Testis (tissue), 3 donors: ENCODE results near the gene QDPR. TPM values are rescaled to one million over a fixed set of nuclear protein-coding genes. Genes with fewer than 3 reads are reported as not detected.

Experiments
- DNase-seq: peaks from one replicate; pipeline ENCODE4 v3.0.0-alpha.2; 2019
- H3K27ac ChIP-seq, 2 donors: fragments of 200-600 bp; sonication (generic); one replicate each; pipeline ENCODE4 v1.5.1; 2019
- H3K27me3 ChIP-seq: fragments of 200-600 bp; sonication (generic); one replicate; pipeline ENCODE4 v1.5.1; 2019
- H3K36me3 ChIP-seq: fragments of 200-600 bp; sonication (generic); one replicate; pipeline ENCODE4 v1.5.1; 2017; ENCODE audit warnings: low read depth; ENCODE audit errors: missing control alignments
- H3K4me1 ChIP-seq: fragments of 200-600 bp; sonication (generic); one replicate; pipeline ENCODE4 v1.5.1; 2019
- H3K4me3 ChIP-seq, 2 donors: fragments of 200-600 bp; sonication (generic); one replicate each; pipeline ENCODE4 v1.5.1; 2017 to 2019
- H3K9me3 ChIP-seq: fragments of 200-600 bp; sonication (generic); one replicate; pipeline ENCODE4 v1.5.1; 2017
- CTCF ChIP-seq, 3 experiments: fragments of 450-650 bp in 2 of 3; fragments of 200-600 bp in 1 of 3; sonication (generic) in 1 of 3; IDR thresholded peaks; one replicate each; pipeline ENCODE4 v1.5.1; 2016 to 2019; ENCODE audit warnings: antibody characterized with exemption in 3 of 3, mild to moderate bottlenecking in 2 of 3, moderate library complexity in 1 of 3
- POLR2A ChIP-seq: fragments of 450-650 bp; IDR thresholded peaks from one replicate; pipeline ENCODE4 v1.6.1; 2017; ENCODE audit warnings: antibody characterized with exemption, mild to moderate bottlenecking, moderate library complexity
- WGBS, 2 donors: methylation state at CpG; one replicate each; pipeline ENCODE4 v1.1.5; 2018; 5-methylcytosine and 5-hydroxymethylcytosine counted together
- intact Hi-C: fragments of 100-400 bp; cut with DNase I; formaldehyde crosslinking; loops from one replicate; pipeline ENCODE4 v1.15.1; 2023; ENCODE audit warnings: low total_unique reads
- polyA plus RNA-seq: library from polyadenylated mRNA; stranded (reverse); fragments of 350-450 nt; fragmentation: Illumina TruSeq; extraction: RNeasy Lipid Tissue Mini Kit (QIAGEN cat#74804); gene quantifications from one replicate; pipeline ENCODE4 v1.2.3, GENCODE V29; 2014; ENCODE audit warnings: low read depth, low replicate concordance; ENCODE audit not compliant: insufficient read depth
- total RNA-seq, 2 donors: library from RNA; depleted of rRNA; stranded (reverse); fragments of >200 nt; gene quantifications; one replicate each; pipeline ENCODE4 v1.2.3, GENCODE V29; 2016

Gene QDPR
- total and polyA plus RNA-seq, 3 donors from 2014 or later, result 15.9 to 31.7 (median 20.7) TPM

- WGBS, 2 donors, result 88 to 94% methylated on average over 4 of the region's 4 CpGs
- Histone ChIP-seq H3K27me3 (no peaks in the 10 kb centered on the region), H3K27ac (no peak overlapping the region)
Observed at GRCh38 chr4:17534705-17535104, 22.8 kb upstream of the QDPR start.

GRCh38 chr4:17531538-17532285, 19.8 kb upstream of the QDPR start:
- WGBS, 2 donors, result 62 to 80% methylated on average over 8 of the region's 8 CpGs
- no peak for DNase-seq
- intact Hi-C loops, result no loop called here

More at GRCh38 chr4:17534705-17535104, 22.8 kb upstream of the QDPR start:
- H3K9me3 ChIP-seq, result no peaks in the 10 kb centered on the region
- no peaks in the 10 kb centered on the region for H3K36me3 ChIP-seq
- no peaks in the 10 kb centered on the region for H3K4me1 ChIP-seq
- TF ChIP-seq POLR2A (no peak), CTCF (IDR thresholded peaks at IDR 0.05) (no peak)
- no peak overlapping the region for H3K4me3 ChIP-seq
- intact Hi-C loops, result no loop called here
- DNase-seq, result no peak

GRCh38 chr4:17528551-17529165, 16.8 kb upstream of the QDPR start:
- WGBS, 2 donors, result 86 to 90% methylated on average over 10 of the region's 10 CpGs
- Histone ChIP-seq H3K4me1 (peaks cover 2% of the 10 kb centered on the region), H3K9me3 (no peaks in the 10 kb centered on the region), H3K27me3 (no peaks in the 10 kb centered on the region), H3K36me3 (no peaks in the 10 kb centered on the region), H3K27ac (no peak overlapping the region), H3K4me3 (no peak overlapping the region)
- DNase-seq, result no peak
- intact Hi-C loops, result no loop called here
- no peak for TF ChIP-seq CTCF (IDR thresholded peaks at IDR 0.05)
- TF ChIP-seq POLR2A, result no peak

More at GRCh38 chr4:17531538-17532285, 19.8 kb upstream of the QDPR start:
- Histone ChIP-seq H3K36me3 (no peaks in the 10 kb centered on the region), H3K4me1 (peaks cover under 1% of the 10 kb centered on the region), H3K4me3 (no peak overlapping the region), H3K27ac (no peak overlapping the region), H3K9me3 (no peaks in the 10 kb centered on the region), H3K27me3 (no peaks in the 10 kb centered on the region)
- no peak for TF ChIP-seq CTCF (IDR thresholded peaks at IDR 0.05)
- TF ChIP-seq POLR2A, result no peak

GRCh38 chr4:17526695-17527477, 15.0 kb upstream of the QDPR start:
- H3K27me3 ChIP-seq, result no peaks in the 10 kb centered on the region
- H3K4me1 ChIP-seq, result peaks cover 2% of the 10 kb centered on the region
- no peaks in the 10 kb centered on the region for H3K9me3 ChIP-seq
- H3K4me3 ChIP-seq, result no peak overlapping the region
- TF ChIP-seq CTCF (IDR thresholded peaks at IDR 0.05) (no peak), POLR2A (no peak)
- DNase-seq, result peak; percentile 43
- no peaks in the 10 kb centered on the region for H3K36me3 ChIP-seq
- 68 to 76% methylated on average over 27 of the region's 27 CpGs for WGBS, 2 donors
- intact Hi-C loops, result no loop called here
- no peak overlapping the region for H3K27ac ChIP-seq
